ENCODE results near the gene RASSF4. TPM values are rescaled to one million over a fixed set of nuclear protein-coding genes. Genes with fewer than 3 reads are reported as not detected.

The RASSF4 gene
- total RNA-seq, 1 donor from 2014 or later = 83.0 TPM

DNA sequence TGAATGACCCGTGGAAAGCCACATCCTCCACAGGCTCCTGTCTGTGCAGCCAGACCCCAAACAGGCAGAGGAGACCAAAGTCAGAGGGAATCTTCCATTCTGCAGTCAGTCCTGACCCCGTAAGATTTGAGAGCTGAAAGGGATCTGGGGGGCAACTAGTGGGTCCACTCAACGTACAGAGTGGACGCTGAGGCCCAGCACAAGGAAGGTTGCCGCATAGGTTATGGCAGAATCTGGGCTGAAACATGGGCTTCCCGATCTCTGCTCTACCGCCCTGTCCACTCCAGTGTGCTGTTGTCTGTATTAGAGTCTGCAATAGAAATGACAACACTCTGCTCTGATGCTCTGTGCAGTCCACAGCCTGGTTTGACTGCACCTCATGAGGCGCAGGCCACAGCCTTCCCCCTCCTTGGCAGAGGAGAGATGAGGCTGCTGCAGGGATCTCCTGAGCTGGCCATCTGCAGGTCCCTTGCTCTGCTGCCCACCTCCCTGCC lies 33.2 kb downstream of the RASSF4 start:
- H3K9ac ChIP-seq (ENCODE audit: low read length) = no peak overlapping the region
- H3K4me1 Mint-ChIP-seq (ENCODE audit: low read depth, unreplicated experiment) = peaks cover 16% of the 10 kb centered on the region
- peak overlapping the region; percentile 53 for H3K27ac Mint-ChIP-seq (ENCODE audit: unreplicated experiment)
- no peaks in the 10 kb centered on the region for H3K9me3 ChIP-seq (ENCODE audit: insufficient read depth, low read depth, low read length)
- no peak overlapping the region for H3K4me2 ChIP-seq (ENCODE audit: low read length)
- H3K4me3 ChIP-seq (ENCODE audit: insufficient read depth, low read depth, low read length) = no peak overlapping the region
- H3K4me1 ChIP-seq (ENCODE audit: insufficient read depth, low read length) = no peaks in the 10 kb centered on the region
- H3K4me3 Mint-ChIP-seq (ENCODE audit: unreplicated experiment) = no peak overlapping the region
- no peaks in the 10 kb centered on the region for H3K79me2 ChIP-seq (ENCODE audit: insufficient read depth, low read length)
- no peaks in the 10 kb centered on the region for H3K36me3 ChIP-seq (ENCODE audit: insufficient read depth, low read length)
- H3K27me3 Mint-ChIP-seq (ENCODE audit: low read depth, unreplicated experiment) = no peaks in the 10 kb centered on the region
- no peak for TF ChIP-seq EZH2 (IDR thresholded peaks at IDR 0.05; ENCODE audit: insufficient read depth, low read length)
- TF ChIP-seq, protein P1, sequence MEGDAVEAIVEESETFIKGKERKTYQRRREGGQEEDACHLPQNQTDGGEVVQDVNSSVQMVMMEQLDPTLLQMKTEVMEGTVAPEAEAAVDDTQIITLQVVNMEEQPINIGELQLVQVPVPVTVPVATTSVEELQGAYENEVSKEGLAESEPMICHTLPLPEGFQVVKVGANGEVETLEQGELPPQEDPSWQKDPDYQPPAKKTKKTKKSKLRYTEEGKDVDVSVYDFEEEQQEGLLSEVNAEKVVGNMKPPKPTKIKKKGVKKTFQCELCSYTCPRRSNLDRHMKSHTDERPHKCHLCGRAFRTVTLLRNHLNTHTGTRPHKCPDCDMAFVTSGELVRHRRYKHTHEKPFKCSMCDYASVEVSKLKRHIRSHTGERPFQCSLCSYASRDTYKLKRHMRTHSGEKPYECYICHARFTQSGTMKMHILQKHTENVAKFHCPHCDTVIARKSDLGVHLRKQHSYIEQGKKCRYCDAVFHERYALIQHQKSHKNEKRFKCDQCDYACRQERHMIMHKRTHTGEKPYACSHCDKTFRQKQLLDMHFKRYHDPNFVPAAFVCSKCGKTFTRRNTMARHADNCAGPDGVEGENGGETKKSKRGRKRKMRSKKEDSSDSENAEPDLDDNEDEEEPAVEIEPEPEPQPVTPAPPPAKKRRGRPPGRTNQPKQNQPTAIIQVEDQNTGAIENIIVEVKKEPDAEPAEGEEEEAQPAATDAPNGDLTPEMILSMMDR (IDR thresholded peaks at IDR 0.05; ENCODE audit: insufficient read depth, low read depth, low read length) = no peak
- peaks cover 31% of the 10 kb centered on the region for H3K36me3 Mint-ChIP-seq (ENCODE audit: low read depth, unreplicated experiment)
- no peaks in the 10 kb centered on the region for H3K27me3 ChIP-seq (ENCODE audit: insufficient read depth, low read length)
- FAIRE-seq (no peak), DNase-seq (ENCODE audit: low read depth) (no peak)
- H2AFZ ChIP-seq (ENCODE audit: low read depth, low read length) = no peak overlapping the region
- no peaks in the 10 kb centered on the region for H3K9me3 Mint-ChIP-seq (ENCODE audit: unreplicated experiment)
- no peak overlapping the region for H3K27ac ChIP-seq (ENCODE audit: low read depth, low read length)
- H4K20me1 ChIP-seq (ENCODE audit: insufficient read depth, low read length) = no peaks in the 10 kb centered on the region

DNA sequence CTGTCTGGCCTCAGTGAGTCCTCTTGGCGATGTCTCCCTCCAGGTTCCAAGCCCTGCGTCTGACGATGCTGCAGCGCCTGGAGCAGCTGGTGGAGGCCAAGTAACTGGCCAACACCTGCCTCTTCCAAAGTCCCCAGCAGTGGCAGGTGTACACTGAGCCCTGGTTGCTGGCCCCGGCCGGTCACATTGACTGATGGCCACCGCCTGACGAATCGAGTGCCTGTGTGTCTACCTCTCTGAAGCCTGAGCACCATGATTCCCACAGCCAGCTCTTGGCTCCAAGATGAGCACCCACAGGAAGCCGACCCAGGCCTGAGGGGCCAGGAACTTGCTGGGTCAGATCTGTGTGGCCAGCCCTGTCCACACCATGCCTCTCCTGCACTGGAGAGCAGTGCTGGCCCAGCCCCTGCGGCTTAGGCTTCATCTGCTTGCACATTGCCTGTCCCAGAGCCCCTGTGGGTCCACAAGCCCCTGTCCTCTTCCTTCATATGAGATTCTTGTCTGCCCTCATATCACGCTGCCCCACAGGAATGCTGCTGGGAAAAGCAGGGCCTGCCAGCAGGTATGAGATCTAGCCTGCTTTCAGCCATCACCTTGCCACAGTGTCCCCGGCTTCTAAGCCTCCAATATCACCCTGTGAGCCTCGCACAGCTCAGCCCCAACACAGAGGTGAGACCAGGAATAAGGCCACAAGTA lies 33.8 kb downstream of the RASSF4 start:
- Histone ChIP-seq H3K27me3 (ENCODE audit: insufficient read depth, low read length) (no peaks in the 10 kb centered on the region), H2AFZ (ENCODE audit: low read depth, low read length) (no peak overlapping the region), H3K79me2 (ENCODE audit: insufficient read depth, low read length) (no peaks in the 10 kb centered on the region), H3K9ac (ENCODE audit: low read length) (no peak overlapping the region), H3K4me2 (ENCODE audit: low read length) (no peak overlapping the region), H3K36me3 (ENCODE audit: insufficient read depth, low read length) (no peaks in the 10 kb centered on the region), H3K9me3 (ENCODE audit: insufficient read depth, low read depth, low read length) (no peaks in the 10 kb centered on the region), H3K4me3 (ENCODE audit: insufficient read depth, low read depth, low read length) (no peak overlapping the region), H3K27ac (ENCODE audit: low read depth, low read length) (no peak overlapping the region), H4K20me1 (ENCODE audit: insufficient read depth, low read length) (no peaks in the 10 kb centered on the region), H3K4me1 (ENCODE audit: insufficient read depth, low read length) (no peaks in the 10 kb centered on the region)
- Mint-ChIP-seq H3K4me3 (ENCODE audit: unreplicated experiment) (no peak overlapping the region), H3K36me3 (ENCODE audit: low read depth, unreplicated experiment) (peaks cover 29% of the 10 kb centered on the region), H3K27me3 (ENCODE audit: low read depth, unreplicated experiment) (no peaks in the 10 kb centered on the region), H3K4me1 (ENCODE audit: low read depth, unreplicated experiment) (peaks cover 16% of the 10 kb centered on the region), H3K27ac (ENCODE audit: unreplicated experiment) (peak overlapping the region; percentile 53), H3K9me3 (ENCODE audit: unreplicated experiment) (no peaks in the 10 kb centered on the region)
- TF ChIP-seq, protein P1 (IDR thresholded peaks at IDR 0.05; ENCODE audit: insufficient read depth, low read depth, low read length) = no peak
- TF ChIP-seq EZH2 (IDR thresholded peaks at IDR 0.05; ENCODE audit: insufficient read depth, low read length) = no peak
- FAIRE-seq (no peak), DNase-seq (ENCODE audit: low read depth) (no peak)

Measured in astrocyte (in vitro differentiated cells and primary cell).